Tibial artery (tissue), 4 donors: ENCODE results near the gene ZNF804B.

Experiments used
- DNase-seq, 2 donors: peaks; one replicate each; pipeline ENCODE4 v3.0.0-alpha.2; 2019
- H3K27ac ChIP-seq, 2 donors: fragments of 200-600 bp; sonication (generic) in 1 of 2; 1 replicate in 1 of 2; 2 replicates in 1 of 2; pipeline ENCODE4 v1.5.1; 2018 to 2019; ENCODE audit warnings: mild to moderate bottlenecking in 1 of 2
- H3K27me3 ChIP-seq, 2 donors: fragments of 200-600 bp; sonication (generic) in 1 of 2; one replicate each; pipeline versions ENCODE4 v1.5.1 to v1.6.0; 2016 to 2019
- H3K36me3 ChIP-seq, 3 donors: fragments of 200-600 bp; sonication (generic) in 2 of 3; one replicate each; pipeline ENCODE4 v1.5.1; 2016 to 2019; ENCODE audit warnings: mild to moderate bottlenecking in 2 of 3
- H3K4me1 ChIP-seq, 4 donors: fragments of 200-600 bp; sonication (generic) in 2 of 4; 1 replicate in 3 of 4; 2 replicates in 1 of 4; pipeline ENCODE4 v1.5.1; 2016 to 2019
- H3K4me3 ChIP-seq, 2 donors: fragments of 200-600 bp; sonication (generic) in 1 of 2; 1 replicate in 1 of 2; 2 replicates in 1 of 2; pipeline ENCODE4 v1.5.1; 2018 to 2019; ENCODE audit warnings: mild to moderate bottlenecking in 2 of 2
- H3K9me3 ChIP-seq, 3 donors: fragments of 200-600 bp; sonication (generic) in 1 of 3; one replicate each; pipeline ENCODE4 v1.5.1; 2016 to 2019
- intact Hi-C: fragments of 100-400 bp; cut with DNase I; formaldehyde crosslinking; loops from one replicate; pipeline ENCODE4 v1.15.0; 2023; ENCODE audit warnings: low total_unique reads
- TF ChIP-seq, protein P1 (sequence below), 2 experiments: fragments of 200-600 bp in 1 of 2; fragments of 450-650 bp in 1 of 2; IDR thresholded peaks; one replicate each; pipeline ENCODE4 v1.5.1; 2017 to 2019; ENCODE audit warnings: antibody characterized with exemption in 2 of 2, mild to moderate bottlenecking in 1 of 2, moderate library complexity in 1 of 2

ZNF804B gene

GRCh38 chr7:88757371-88757770, 2.1 kb upstream of the ZNF804B start:
- peaks cover 0 to 15% (median 14%) of the 10 kb centered on the region in 4 donors for H3K4me1 ChIP-seq
- H3K27ac ChIP-seq: no peak overlapping the region
- TF ChIP-seq, protein P1, sequence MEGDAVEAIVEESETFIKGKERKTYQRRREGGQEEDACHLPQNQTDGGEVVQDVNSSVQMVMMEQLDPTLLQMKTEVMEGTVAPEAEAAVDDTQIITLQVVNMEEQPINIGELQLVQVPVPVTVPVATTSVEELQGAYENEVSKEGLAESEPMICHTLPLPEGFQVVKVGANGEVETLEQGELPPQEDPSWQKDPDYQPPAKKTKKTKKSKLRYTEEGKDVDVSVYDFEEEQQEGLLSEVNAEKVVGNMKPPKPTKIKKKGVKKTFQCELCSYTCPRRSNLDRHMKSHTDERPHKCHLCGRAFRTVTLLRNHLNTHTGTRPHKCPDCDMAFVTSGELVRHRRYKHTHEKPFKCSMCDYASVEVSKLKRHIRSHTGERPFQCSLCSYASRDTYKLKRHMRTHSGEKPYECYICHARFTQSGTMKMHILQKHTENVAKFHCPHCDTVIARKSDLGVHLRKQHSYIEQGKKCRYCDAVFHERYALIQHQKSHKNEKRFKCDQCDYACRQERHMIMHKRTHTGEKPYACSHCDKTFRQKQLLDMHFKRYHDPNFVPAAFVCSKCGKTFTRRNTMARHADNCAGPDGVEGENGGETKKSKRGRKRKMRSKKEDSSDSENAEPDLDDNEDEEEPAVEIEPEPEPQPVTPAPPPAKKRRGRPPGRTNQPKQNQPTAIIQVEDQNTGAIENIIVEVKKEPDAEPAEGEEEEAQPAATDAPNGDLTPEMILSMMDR (IDR thresholded peaks at IDR 0.05): no peak
- no peak for DNase-seq
- H3K4me3 ChIP-seq: no peak overlapping the region
- intact Hi-C loops: no loop called here
- H3K36me3 ChIP-seq: no peaks in the 10 kb centered on the region
- no peaks in the 10 kb centered on the region for H3K9me3 ChIP-seq
- peaks cover 0 to 40% of the 10 kb centered on the region in 2 donors for H3K27me3 ChIP-seq

GRCh38 chr7:88758381-88759229, 895 bp upstream of the ZNF804B start:
- H3K4me1 ChIP-seq: peaks cover 0 to 15% (median 14%) of the 10 kb centered on the region in 4 donors
- intact Hi-C loops: no loop called here
- H3K36me3 ChIP-seq: no peaks in the 10 kb centered on the region
- no peak overlapping the region for H3K27ac ChIP-seq
- no peak for DNase-seq
- H3K4me3 ChIP-seq: peak overlapping the region; percentile 2 to 43
- H3K27me3 ChIP-seq: peaks cover 0 to 40% of the 10 kb centered on the region in 2 donors
- H3K9me3 ChIP-seq: no peaks in the 10 kb centered on the region
- TF ChIP-seq, protein P1 (IDR thresholded peaks at IDR 0.05): no peak

DNA sequence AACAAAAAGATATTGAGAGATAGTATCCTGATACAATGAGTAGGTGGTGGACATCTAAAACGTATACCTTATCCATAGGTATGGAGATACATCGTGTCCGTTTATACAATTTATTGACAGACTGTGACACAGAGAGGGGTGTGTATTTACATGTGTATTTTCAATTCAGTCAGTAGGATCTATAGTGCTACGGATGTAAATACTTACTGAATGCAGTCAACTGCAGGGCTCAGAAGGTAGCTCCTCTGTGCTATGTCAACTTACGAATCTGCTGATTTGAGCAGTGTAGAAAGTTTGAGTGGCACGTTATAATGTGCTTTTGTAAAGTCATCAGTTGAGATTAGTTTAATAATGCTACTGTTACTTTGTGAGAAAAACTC, 626 bp downstream of the ZNF804B start:
- TF ChIP-seq, protein P1 (IDR thresholded peaks at IDR 0.05): no peak
- no peaks in the 10 kb centered on the region for H3K9me3 ChIP-seq
- no peak for DNase-seq
- intact Hi-C loops: no loop called here
- no peak overlapping the region for H3K27ac ChIP-seq
- H3K36me3 ChIP-seq: no peaks in the 10 kb centered on the region
- peaks cover 0 to 15% (median 14%) of the 10 kb centered on the region in 4 donors for H3K4me1 ChIP-seq
- peaks cover 0 to 40% of the 10 kb centered on the region in 2 donors for H3K27me3 ChIP-seq
- no peak overlapping the region for H3K4me3 ChIP-seq

- Histone ChIP-seq H3K36me3 (no peaks in the 10 kb centered on the region), H3K27ac (no peak overlapping the region), H3K27me3 (peaks cover 0 to 32% of the 10 kb centered on the region in 2 donors), H3K9me3 (no peaks in the 10 kb centered on the region), H3K4me1 (peaks cover 0 to 15% (median 14%) of the 10 kb centered on the region in 4 donors), H3K4me3 (no peak overlapping the region)
- intact Hi-C loops: no loop called here
- DNase-seq: no peak
- TF ChIP-seq, protein P1 (IDR thresholded peaks at IDR 0.05): no peak
Observed at GRCh38 chr7:88761779-88762178, 2.3 kb downstream of the ZNF804B start.

DNA sequence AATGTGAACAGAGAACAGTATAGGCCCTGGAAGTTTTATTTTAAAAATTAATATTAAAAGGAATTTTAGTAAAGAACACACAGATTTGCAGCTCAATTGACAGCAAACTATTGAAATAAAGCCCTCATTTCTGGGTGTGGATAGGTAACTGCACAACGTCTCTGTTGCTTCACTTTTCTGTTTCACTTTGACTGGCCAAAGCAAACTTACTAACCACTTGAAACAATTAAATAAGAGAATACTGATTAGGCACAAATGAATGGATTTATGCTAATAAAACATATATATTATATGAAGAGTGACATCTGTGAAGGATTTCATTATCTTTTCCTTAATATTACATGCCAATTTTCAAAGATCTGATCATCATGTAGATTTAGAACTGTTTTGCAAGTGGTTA, 11.9 kb downstream of the ZNF804B start:
- TF ChIP-seq, protein P1 (IDR thresholded peaks at IDR 0.05): no peak
- no peak for DNase-seq
- Histone ChIP-seq H3K4me1 (no peaks in the 10 kb centered on the region), H3K36me3 (no peaks in the 10 kb centered on the region), H3K9me3 (no peaks in the 10 kb centered on the region), H3K27me3 (no peaks in the 10 kb centered on the region), H3K4me3 (no peak overlapping the region), H3K27ac (no peak overlapping the region)
- intact Hi-C loops: no loop called here
